Psoas muscle (tissue), 8 donors: ENCODE data around the gene TENM4. TPM values are rescaled to one million over a fixed set of nuclear protein-coding genes. Genes with fewer than 3 reads are reported as not detected.

Experiments
- ATAC-seq, 4 donors: fragments of 200-7000 bp; cut with Tn5 transposase; one replicate each; pipeline ENCODE4 v1.9.1; 2020; ENCODE audit warnings: moderate library complexity in 3 of 4, mild to moderate bottlenecking in 2 of 4
- DNase-seq, 2 donors: peaks; one replicate each; pipeline ENCODE4 v3.0.0-alpha.2; 2020
- H3K27ac ChIP-seq: fragments of 200-600 bp; one replicate; pipeline ENCODE4 v1.8.0; 2022
- H3K27me3 ChIP-seq, 3 donors: fragments of 200-600 bp in 1 of 3; one replicate each; pipeline versions ENCODE4 v1.6.1 to v1.8.0; 2013 to 2022; ENCODE audit warnings: low read length in 2 of 3, mild to moderate bottlenecking in 2 of 3, moderate library complexity in 1 of 3; ENCODE audit not compliant: insufficient read depth in 3 of 3
- H3K36me3 ChIP-seq, 2 donors: fragments of 200-600 bp in 1 of 2; one replicate each; pipeline versions ENCODE4 v1.6.1 to v1.8.0; 2013 to 2022; ENCODE audit warnings: low read depth in 1 of 2, mild to moderate bottlenecking in 1 of 2, moderate library complexity in 1 of 2; ENCODE audit not compliant: insufficient read depth in 1 of 2
- H3K4me1 ChIP-seq: fragments of 200-600 bp; one replicate; pipeline ENCODE4 v1.8.0; 2022
- H3K4me3 ChIP-seq: fragments of 200-600 bp; one replicate; pipeline ENCODE4 v1.8.0; 2022; ENCODE audit warnings: mild to moderate bottlenecking
- H3K9me3 ChIP-seq: fragments of 200-600 bp; one replicate; pipeline ENCODE4 v1.8.0; 2022
- WGBS, 3 donors: extraction: QIAGEN DNeasy Blood & Tissue Kit; methylation state at CpG; one replicate each; pipeline versions ENCODE4 v1.1.6 to v1.1.7; 2013; 5-methylcytosine and 5-hydroxymethylcytosine counted together
- intact Hi-C, 2 donors: fragments of 100-400 bp; cut with DNase I; formaldehyde crosslinking; loops; one replicate each; pipeline versions ENCODE4 v1.11.0 to v1.14.2; 2022
- polyA plus RNA-seq, 3 donors: library from polyadenylated mRNA; stranded (reverse); fragments of 200-250 nt; gene quantifications; one replicate each; pipeline ENCODE4 v1.2.3, GENCODE V29; 2013
- total RNA-seq, 4 donors: library from RNA; stranded (reverse); fragmentation: NEBNext Ultra II Directional in 2 of 4; extraction: Animal tissue kit (Norgen Biotek cat#: 25700) in 2 of 4; gene quantifications; one replicate each; pipeline versions ENCODE4 v1.2.1 to v1.2.4, GENCODE V29; 2021 to 2023
- TF ChIP-seq, protein P1 (sequence below): fragments of 200-600 bp; IDR thresholded peaks from one replicate; pipeline ENCODE4 v1.8.0; 2022; ENCODE audit warnings: antibody characterized with exemption
- donor health status: healthy with polysubstance abuse.
- donor health status: DM: no; HTN: no; CAD: no; lungs with moderate emphysema.
- donor health status: Bipolar disorder and iron deficiency.
- donor health status: healthy.
- donor health status: DM: yes; HTN: yes; CAD: no.
- donor health status: DM: no; HTN: no; CAD: no.
- donor health status: DM: no; HTN: no; CAD: no.
- donor health status: DM: yes; HTN: yes; CAD: no.

TENM4 gene
- total and polyA plus RNA-seq, 7 donors, result 0.05 to 1.7 (median 0.48) TPM

- no peak for ATAC-seq
- Histone ChIP-seq H3K27ac (no peak overlapping the region), H3K4me1 (no peaks in the 10 kb centered on the region), H3K27me3 (no peaks in the 10 kb centered on the region), H3K9me3 (no peaks in the 10 kb centered on the region), H3K4me3 (no peak overlapping the region), H3K36me3 (no peaks in the 10 kb centered on the region)
- DNase-seq, result no peak
- TF ChIP-seq, protein P1, sequence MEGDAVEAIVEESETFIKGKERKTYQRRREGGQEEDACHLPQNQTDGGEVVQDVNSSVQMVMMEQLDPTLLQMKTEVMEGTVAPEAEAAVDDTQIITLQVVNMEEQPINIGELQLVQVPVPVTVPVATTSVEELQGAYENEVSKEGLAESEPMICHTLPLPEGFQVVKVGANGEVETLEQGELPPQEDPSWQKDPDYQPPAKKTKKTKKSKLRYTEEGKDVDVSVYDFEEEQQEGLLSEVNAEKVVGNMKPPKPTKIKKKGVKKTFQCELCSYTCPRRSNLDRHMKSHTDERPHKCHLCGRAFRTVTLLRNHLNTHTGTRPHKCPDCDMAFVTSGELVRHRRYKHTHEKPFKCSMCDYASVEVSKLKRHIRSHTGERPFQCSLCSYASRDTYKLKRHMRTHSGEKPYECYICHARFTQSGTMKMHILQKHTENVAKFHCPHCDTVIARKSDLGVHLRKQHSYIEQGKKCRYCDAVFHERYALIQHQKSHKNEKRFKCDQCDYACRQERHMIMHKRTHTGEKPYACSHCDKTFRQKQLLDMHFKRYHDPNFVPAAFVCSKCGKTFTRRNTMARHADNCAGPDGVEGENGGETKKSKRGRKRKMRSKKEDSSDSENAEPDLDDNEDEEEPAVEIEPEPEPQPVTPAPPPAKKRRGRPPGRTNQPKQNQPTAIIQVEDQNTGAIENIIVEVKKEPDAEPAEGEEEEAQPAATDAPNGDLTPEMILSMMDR, result no peak
- WGBS, 3 donors, result 96 to 100% (median 97%) methylated on average over 3 of the region's 3 CpGs
- intact Hi-C loops, result no loop called here
Observed at GRCh38 chr11:79311461-79311860, 129.4 kb downstream of the TENM4 start.

DNA sequence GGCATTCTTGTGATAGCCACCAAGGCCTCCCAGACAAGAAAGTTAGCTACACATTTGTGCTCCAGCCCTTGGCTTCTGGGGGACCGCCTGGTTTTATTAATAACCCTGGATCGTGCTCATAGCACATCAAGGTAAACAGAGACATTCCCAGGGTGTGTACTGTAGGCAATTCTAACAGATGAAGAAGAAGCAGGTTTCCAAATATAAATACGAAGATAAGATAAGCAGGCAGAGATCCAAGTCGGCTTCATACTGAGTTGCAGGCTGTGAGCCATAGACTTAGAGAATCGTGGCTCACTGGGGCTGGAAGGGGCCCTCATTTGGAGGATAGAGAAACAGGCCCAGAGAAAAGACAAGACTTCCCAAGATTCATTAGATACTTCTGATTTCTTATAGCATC lies 131.4 kb downstream of the TENM4 start:
- ATAC-seq (no peak), DNase-seq (no peak)
- H3K9me3 ChIP-seq, result no peaks in the 10 kb centered on the region
- intact Hi-C loops, result no loop called here
- no peaks in the 10 kb centered on the region for H3K27me3 ChIP-seq
- no peak overlapping the region for H3K27ac ChIP-seq
- 51 to 69% (median 61%) methylated on average over 5 of the region's 5 CpGs for WGBS, 3 donors
- H3K4me3 ChIP-seq, result no peak overlapping the region
- no peaks in the 10 kb centered on the region for H3K36me3 ChIP-seq
- H3K4me1 ChIP-seq, result no peaks in the 10 kb centered on the region
- TF ChIP-seq, protein P1, result no peak

GRCh38 chr11:79308429-79308828 lies 132.4 kb downstream of the TENM4 start:
- ATAC-seq, result no peak
- WGBS, 3 donors, result 51 to 55% (median 51%) methylated on average over 4 of the region's 4 CpGs
- Histone ChIP-seq H3K36me3 (no peaks in the 10 kb centered on the region), H3K9me3 (no peaks in the 10 kb centered on the region), H3K27ac (no peak overlapping the region), H3K4me1 (no peaks in the 10 kb centered on the region), H3K4me3 (no peak overlapping the region), H3K27me3 (no peaks in the 10 kb centered on the region)
- TF ChIP-seq, protein P1, result no peak
- no peak for DNase-seq
- intact Hi-C loops, result no loop called here

DNA sequence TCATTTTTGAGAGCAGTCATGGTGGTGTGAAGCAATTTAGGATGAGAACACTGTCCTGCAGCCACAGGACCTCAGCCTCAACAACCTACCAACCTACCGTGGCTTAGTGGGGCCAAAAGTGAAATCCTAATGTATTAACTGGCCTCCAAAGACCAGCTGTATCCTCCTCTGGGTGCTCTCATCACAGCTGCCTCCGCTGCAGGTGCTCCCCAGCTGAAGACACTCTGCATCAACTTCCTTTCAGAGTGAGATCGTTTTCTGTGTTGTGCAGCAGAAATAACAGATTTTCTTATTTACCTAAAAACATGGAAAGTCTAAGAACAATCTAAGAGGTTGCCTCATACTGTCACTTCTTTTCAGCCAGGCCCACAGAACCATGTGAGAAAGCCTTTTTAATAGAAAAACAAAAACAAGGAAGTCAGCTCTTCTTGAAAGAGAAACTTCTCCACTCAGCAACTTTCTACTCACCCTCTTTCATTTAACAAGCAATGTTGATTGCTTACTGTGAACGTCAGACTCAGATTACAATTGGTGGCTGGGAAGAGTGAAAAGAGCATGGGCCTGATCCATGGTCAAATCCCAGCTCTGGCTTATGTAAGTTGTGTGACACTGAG lies 136.1 kb downstream of the TENM4 start:
- Histone ChIP-seq H3K9me3 (no peaks in the 10 kb centered on the region), H3K27me3 (no peaks in the 10 kb centered on the region), H3K4me3 (no peak overlapping the region), H3K27ac (no peak overlapping the region), H3K4me1 (no peaks in the 10 kb centered on the region), H3K36me3 (no peaks in the 10 kb centered on the region)
- DNase-seq (no peak), ATAC-seq (no peak)
- TF ChIP-seq, protein P1, result no peak
- 45 to 50% (median 47%) methylated on average over 4 of the region's 4 CpGs for WGBS, 3 donors
- intact Hi-C loops, result no loop called here

DNA sequence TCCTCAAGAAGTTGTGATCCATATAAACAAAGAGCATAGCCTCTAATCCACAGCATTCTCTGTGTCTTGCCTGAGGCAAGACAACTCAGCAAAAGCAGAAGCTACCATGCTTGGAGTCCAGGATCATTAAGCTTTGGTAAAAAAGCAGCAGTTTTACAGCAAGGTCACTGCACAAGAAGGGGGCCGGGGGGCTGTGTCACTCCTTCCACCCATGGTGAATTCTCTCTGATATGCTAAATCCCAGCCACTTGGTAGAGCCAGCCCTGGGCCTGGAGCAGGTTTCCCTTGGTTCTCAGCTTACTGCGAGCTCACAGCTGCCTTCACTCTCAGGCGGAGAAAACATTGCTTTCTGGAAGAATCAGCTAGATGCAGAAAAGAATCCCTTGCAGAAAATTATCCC lies 144.7 kb downstream of the TENM4 start:
- DNase-seq, result no peak
- intact Hi-C loops, result no loop called here
- Histone ChIP-seq H3K4me3 (no peak overlapping the region), H3K9me3 (no peaks in the 10 kb centered on the region), H3K27me3 (no peaks in the 10 kb centered on the region), H3K27ac (no peak overlapping the region), H3K4me1 (no peaks in the 10 kb centered on the region), H3K36me3 (no peaks in the 10 kb centered on the region)
- TF ChIP-seq, protein P1, result no peak
- WGBS, 3 donors, result 35 to 67% (median 38%) methylated on average over 3 of the region's 3 CpGs
- ATAC-seq, result no peak
